OCI-LY7 (cell line): ENCODE results near the gene CRY2. TPM values are rescaled to one million over a fixed set of nuclear protein-coding genes. Genes with fewer than 3 reads are reported as not detected.

Experiments
- BruUV-seq: library from RNA; stranded (reverse); fragments of 400-500 nt; replicated peaks from 2 replicates; lab custom pipeline; 2021; lab: Mats Ljungman, UMichigan
- CTCF ChIA-PET: fragments of 300-600 bp; sonication (Branson Sonifier 250); formaldehyde crosslinking; loops from one replicate; lab custom pipeline; 2022; ENCODE audit warnings: antibody characterized with exemption; ENCODE audit not compliant: unreplicated experiment; lab: Charles Lee
- POLR2A ChIA-PET: fragments of 300-600 bp; sonication (Branson Sonifier 250); formaldehyde crosslinking; loops from one replicate; lab custom pipeline; 2022; ENCODE audit warnings: antibody characterized with exemption; lab: Charles Lee
- DNase-seq: peaks from one replicate; pipeline ENCODE4 v3.0.0-alpha.2; 2015; ENCODE audit warnings: low spot score
- H2AFZ ChIP-seq: fragments of 200-600 bp; sonication (generic), shearing (Covaris generic); 2 replicates; pipeline ENCODE4 v1.6.1; 2014; ENCODE audit warnings: mild to moderate bottlenecking, antibody characterized with exemption, low read length, moderate library complexity
- H3K27ac ChIP-seq: fragments of 200-600 bp; sonication (generic); 2 replicates; pipeline ENCODE4 v1.5.1; 2014; ENCODE audit warnings: mixed run types, low read depth, mild to moderate bottlenecking, moderate library complexity, low read length, inconsistent platforms; ENCODE audit not compliant: poor library complexity, severe bottlenecking
- H3K36me3 ChIP-seq: fragments of 200-600 bp; sonication (generic); 2 replicates; pipeline ENCODE4 v1.6.1; 2014; ENCODE audit warnings: mild to moderate bottlenecking, antibody characterized with exemption, low read length, moderate library complexity, mixed read lengths; ENCODE audit not compliant: insufficient read depth
- H3K4me1 ChIP-seq: fragments of 200-600 bp; sonication (generic); 2 replicates; pipeline ENCODE4 v1.5.1; 2014; ENCODE audit warnings: mild to moderate bottlenecking, low read length; ENCODE audit not compliant: insufficient read depth, poor library complexity, severe bottlenecking
- H3K4me2 ChIP-seq: fragments of 200-600 bp; sonication (generic); 2 replicates; pipeline ENCODE4 v1.6.1; 2014; ENCODE audit warnings: mild to moderate bottlenecking, low read length
- H3K4me3 ChIP-seq: fragments of 200-600 bp; sonication (generic); 2 replicates; pipeline ENCODE4 v1.5.1; 2014; ENCODE audit warnings: mild to moderate bottlenecking, low read depth, low read length; ENCODE audit not compliant: poor library complexity, severe bottlenecking
- H3K79me2 ChIP-seq: fragments of 200-600 bp; sonication (generic); 2 replicates; pipeline ENCODE4 v1.6.1; 2016; ENCODE audit warnings: low read depth, mild to moderate bottlenecking, low read length, moderate library complexity, mixed read lengths; ENCODE audit not compliant: insufficient read depth
- H3K9me2 ChIP-seq: fragments of 200-600 bp; sonication (generic); 2 replicates; pipeline ENCODE4 v1.6.1; 2016; ENCODE audit warnings: mild to moderate bottlenecking, low read length, mixed read lengths; ENCODE audit not compliant: insufficient read depth
- H3K9me3 ChIP-seq: fragments of 200-600 bp; sonication (generic); 2 replicates; pipeline ENCODE4 v1.6.1; 2014; ENCODE audit warnings: mild to moderate bottlenecking, mixed run types, low read length, mixed read lengths
- H4K20me1 ChIP-seq: fragments of 200-600 bp; sonication (generic); 2 replicates; pipeline ENCODE4 v1.6.1; 2014; ENCODE audit warnings: mild to moderate bottlenecking, antibody characterized with exemption, low read length, moderate library complexity, mixed read lengths; ENCODE audit not compliant: insufficient read depth
- CTCF ChIP-seq: fragments of 200-600 bp; sonication (generic); conservative IDR thresholded peaks from 2 replicates; pipeline ENCODE4 v1.5.1; 2014; ENCODE audit warnings: mild to moderate bottlenecking, antibody characterized with exemption, low read length, moderate library complexity, mixed read lengths
- EZH2phosphoT487 ChIP-seq: fragments of 200-600 bp; sonication (generic); IDR thresholded peaks from 2 replicates; pipeline ENCODE4 v1.6.1; 2018; ENCODE audit warnings: low read depth, borderline replicate concordance, mild to moderate bottlenecking, mixed run types, antibody characterized with exemption, low read length, moderate library complexity, mixed read lengths
- intact Hi-C: fragments of 100-400 bp; cut with micrococcal nuclease; formaldehyde crosslinking; loops from one replicate; pipeline ENCODE4 v1.10.0; 2022; ENCODE audit not compliant: unreplicated experiment
- total RNA-seq, 2 experiments: library from RNA; depleted of rRNA in 1 of 2; stranded (reverse); fragments of >200 nt in 1 of 2; shearing (Covaris generic) in 1 of 2; gene quantifications; 2 replicates each; pipeline ENCODE4 v1.2.3, GENCODE V29; 2014 to 2022

Gene CRY2
- total RNA-seq, 2 experiments from 2014 or later: 19.2 to 24.6 TPM

GRCh38 chr11:45918962-45919675 lies 71.8 kb downstream of the CRY2 start:
- POLR2A ChIA-PET: interaction anchor here (0.5 to 4.5 kb wide), 4 partner anchors 11 to 522 kb away, joined by 3 to 33 read pairs (median 5); no protein-coding TSS in a partner anchor
- no TSS peak for BruUV-seq

GRCh38 chr11:45919806-45920530 lies 72.7 kb downstream of the CRY2 start:
- Histone ChIP-seq H3K27ac (no peak overlapping the region), H3K4me3 (no peak overlapping the region), H3K9me3 (no peaks in the 10 kb centered on the region), H3K36me3 (peaks cover 9% of the 10 kb centered on the region; the same call in 1 of the 2 replicates), H3K9me2 (no peaks in the 10 kb centered on the region), H3K4me2 (no peak overlapping the region), H3K4me1 (peaks cover 56% of the 10 kb centered on the region), H2AFZ (no peak overlapping the region; the same call in 1 of the 2 replicates), H4K20me1 (no peaks in the 10 kb centered on the region), H3K79me2 (peaks cover 16% of the 10 kb centered on the region)
- POLR2A ChIA-PET: interaction anchor here (0.6 to 4.5 kb wide), 3 partner anchors 11 to 440 kb away, joined by 3 to 33 read pairs (median 6); no protein-coding TSS in a partner anchor
- CTCF ChIA-PET: no interaction called here
- no peak for DNase-seq
- TF ChIP-seq CTCF (no peak), EZH2phosphoT487 (no peak)
- intact Hi-C loops: loop anchor here (5.0 kb wide), 1 partner anchor 197 kb away; no protein-coding TSS in a partner anchor
- BruUV-seq: no TSS peak

More at GRCh38 chr11:45918962-45919675, 71.8 kb downstream of the CRY2 start:
- DNase-seq: no peak
- Histone ChIP-seq H2AFZ (peak overlapping the region; percentile 55), H3K79me2 (peaks cover 16% of the 10 kb centered on the region), H3K4me3 (peak overlapping the region; percentile 93), H4K20me1 (no peaks in the 10 kb centered on the region), H3K9me2 (no peaks in the 10 kb centered on the region), H3K27ac (peak overlapping the region; percentile 88), H3K4me2 (peak overlapping the region; percentile 89), H3K9me3 (no peaks in the 10 kb centered on the region), H3K36me3 (peaks cover 18% of the 10 kb centered on the region; the same call in 1 of the 2 replicates), H3K4me1 (peaks cover 52% of the 10 kb centered on the region)
- TF ChIP-seq CTCF (no peak), EZH2phosphoT487 (no peak)
- intact Hi-C loops: loop anchor here (1.0 to 5.0 kb wide), 2 partner anchors 11 to 198 kb away; no protein-coding TSS in a partner anchor
- CTCF ChIA-PET: interaction anchor here (1.4 kb wide), 1 partner anchor 11 kb away, joined by 7 read pairs; no protein-coding TSS in a partner anchor
